GM12864 (cell line): ENCODE data around the gene MACROD2.

Experiments used
- DNase-seq: peaks from one replicate; pipeline ENCODE4 v3.0.0-alpha.2; 2011; ENCODE audit warnings: low read depth
- H3K4me3 ChIP-seq: 2 replicates; pipeline ENCODE4 v1.5.1; 2011; ENCODE audit warnings: mild to moderate bottlenecking, low read depth, low read length, control low read depth
- CTCF ChIP-seq: IDR thresholded peaks from 2 replicates; pipeline ENCODE4 v1.5.1; 2011; ENCODE audit warnings: low read depth, mild to moderate bottlenecking, moderate library complexity, low read length, control low read depth, inconsistent platforms; ENCODE audit errors: missing control alignments

The MACROD2 gene

GRCh38 chr20:14360416-14360815 is 365.1 kb downstream of the MACROD2 start:
- DNase-seq = no peak
- TF ChIP-seq CTCF = no peak
- no peak overlapping the region for H3K4me3 ChIP-seq

GRCh38 chr20:14361509-14362345 is 366.4 kb downstream of the MACROD2 start:
- no peak overlapping the region for H3K4me3 ChIP-seq
- DNase-seq = no peak
- TF ChIP-seq CTCF = no peak

GRCh38 chr20:14374196-14374595 is 378.9 kb downstream of the MACROD2 start:
- no peak for DNase-seq
- H3K4me3 ChIP-seq = no peak overlapping the region
- no peak for TF ChIP-seq CTCF

GRCh38 chr20:14375416-14375985 is 380.2 kb downstream of the MACROD2 start:
- DNase-seq = no peak
- H3K4me3 ChIP-seq = no peak overlapping the region
- no peak for TF ChIP-seq CTCF

- no peak for TF ChIP-seq CTCF
- DNase-seq = no peak
- no peak overlapping the region for H3K4me3 ChIP-seq
These were observed 383.0 kb downstream of the MACROD2 start for GRCh38 chr20:14378326-14378725.

GRCh38 chr20:14383335-14383734 is 388.0 kb downstream of the MACROD2 start:
- no peak for TF ChIP-seq CTCF
- DNase-seq = no peak
- no peak overlapping the region for H3K4me3 ChIP-seq
